ENCODE measurements around the gene FAM83D. TPM values are rescaled to one million over a fixed set of nuclear protein-coding genes. Genes with fewer than 3 reads are reported as not detected.

The FAM83D gene
- total and polyA plus RNA-seq, 2 of the 8 experiments (the other 6 are each of a cell fraction or from before 2014, with no cell fraction given) = 60.9 to 62.6 TPM

GRCh38 chr20:38946836-38947235 lies 20.6 kb downstream of the FAM83D start:
- WGBS, 2 experiments (ENCODE audit: extremely low coverage in 1 of 2, insufficient coverage in 1 of 2, insufficient read length in 1 of 2, insufficient replicate concordance in 2 of 2, low coverage in 1 of 2, low lambda C conversion rate in 2 of 2, missing lambda C conversion rate in 1 of 2) = 85% methylated on average over 3 of the region's 3 CpGs; no CpG with 5 or more reads in 1 of the 2 experiments
- Histone ChIP-seq H3K14ac (ENCODE audit: insufficient read length) (no peak overlapping the region), H2BK12ac (ENCODE audit: low read depth, low read length) (no peak overlapping the region), H4K20me1 (replicated peaks in 1 of 2; ENCODE audit: control insufficient read depth in 1 of 2, insufficient read depth in 2 of 2, low read length in 2 of 2) (peaks cover 3 to 8% of the 10 kb centered on the region in 2 experiments), H2BK15ac (ENCODE audit: low read length) (no peak overlapping the region), H3K27ac (ENCODE audit: low read depth, low read length) (no peak overlapping the region), H4K5ac (ENCODE audit: insufficient read length, low read depth, low read length) (no peak overlapping the region), H3K79me1 (ENCODE audit: low read depth, low read length) (peaks cover 2% of the 10 kb centered on the region; the same call in 1 of the 2 replicates), H4K91ac (replicated peaks; ENCODE audit: insufficient read length, low read length) (no peak overlapping the region), H3K9ac (replicated peaks in 1 of 4; ENCODE audit: extremely low read depth in 1 of 4, low read depth in 3 of 4, low read length in 3 of 4) (no peak overlapping the region), H4K8ac (ENCODE audit: extremely low read depth, insufficient read depth, low read length) (no peak overlapping the region), H2BK120ac (replicated peaks; ENCODE audit: low read depth, low read length) (no peak overlapping the region), H3K36me3 (ENCODE audit: control insufficient read depth in 2 of 4, insufficient read depth in 4 of 4, low read length in 3 of 4) (peaks cover 23 to 81% (median 56%) of the 10 kb centered on the region in 4 experiments), H2AFZ (ENCODE audit: low read length) (no peak overlapping the region), H3K4ac (replicated peaks; ENCODE audit: insufficient read length, low read depth, low read length) (no peak overlapping the region), H3K27me3 (replicated peaks in 1 of 4; ENCODE audit: control insufficient read depth in 3 of 4, extremely low read depth in 1 of 4, insufficient read depth in 3 of 4, low read length in 3 of 4) (no peaks in the 10 kb centered on the region), H3K4me2 (ENCODE audit: insufficient read depth in 1 of 2, low read depth in 2 of 2, low read length in 2 of 2) (no peak overlapping the region), H3K18ac (ENCODE audit: extremely low read depth, low read length) (no peak overlapping the region), H3K56ac (replicated peaks; ENCODE audit: insufficient read length, low read depth, low read length) (no peak overlapping the region), H2BK20ac (ENCODE audit: low read length) (no peak overlapping the region), H3K23ac (ENCODE audit: insufficient read length) (no peak overlapping the region), H3K79me2 (ENCODE audit: control insufficient read depth in 1 of 2, insufficient read depth in 2 of 2, low read length in 2 of 2) (peaks cover 0 to 7% of the 10 kb centered on the region in 2 experiments; a peak in 2 of 4 replicates), H3K9me3 (ENCODE audit: insufficient read depth in 2 of 2, low read depth in 1 of 2, low read length in 1 of 2) (no peaks in the 10 kb centered on the region), H2AK5ac (ENCODE audit: low read depth, low read length) (no peak overlapping the region), H3K4me3 (ENCODE audit: extremely low read depth in 1 of 4, insufficient read depth in 2 of 4, low read depth in 3 of 4, low read length in 4 of 4) (no peak overlapping the region), H2BK5ac (ENCODE audit: low read depth, low read length) (no peak overlapping the region), H3K23me2 (ENCODE audit: low read depth, low read length) (no peaks in the 10 kb centered on the region), H3K4me1 (replicated peaks in 1 of 4; ENCODE audit: control insufficient read depth in 3 of 4, insufficient read depth in 4 of 4, low read length in 3 of 4) (0 out of 7 replicates have a peak, but pooled peaks cover 0 to 3% (median 0%) of the 10 kb centered on the region in 4 experiments)
- ChIA-PET CTCF (ENCODE audit: partially characterized antibody) (interaction anchor here (1.1 kb wide), 1 partner anchor 156 kb away, joined by 3 read pairs; no protein-coding TSS in a partner anchor), POLR2A (ENCODE audit: partially characterized antibody) (no interaction called here)
- DNase-seq (ENCODE audit: low read depth in 1 of 2, low spot score in 2 of 2) = no peak
- FAIRE-seq = no peak
- TF ChIP-seq BACH1 (IDR thresholded peaks at IDR 0.05; ENCODE audit: low read length) (no peak), EGR1 (IDR thresholded peaks at IDR 0.05; ENCODE audit: borderline replicate concordance, low read depth, low read length) (no peak), KDM5A (IDR thresholded peaks at IDR 0.05; ENCODE audit: low read length) (no peak), CTBP2 (IDR thresholded peaks at IDR 0.05; ENCODE audit: borderline replicate concordance, insufficient read depth, insufficient read length, low read length) (no peak), HDAC6 (IDR thresholded peaks at IDR 0.05; ENCODE audit: low read depth, low read length) (no peak), KDM4A (IDR thresholded peaks at IDR 0.05; ENCODE audit: low read depth, low read length, severe bottlenecking) (no peak), ZNF274 (IDR thresholded peaks at IDR 0.05; ENCODE audit: borderline replicate concordance, extremely low read depth, low read length) (no peak)
